KMS-11 (cell line): Measurements from ENCODE around the gene DPT.

ENCODE experiments used
- H2AFZ ChIP-seq: fragments of 200-600 bp; sonication (generic); 2 replicates; pipeline ENCODE4 v1.6.1; 2016; ENCODE audit warnings: antibody characterized with exemption, mixed run types, low read depth
- H3K27ac ChIP-seq: fragments of 200-600 bp; sonication (generic); 2 replicates; pipeline ENCODE4 v1.6.1; 2016; ENCODE audit warnings: mild to moderate bottlenecking, mixed run types
- H3K27me3 ChIP-seq: fragments of 200-600 bp; sonication (generic); 2 replicates; pipeline ENCODE4 v1.6.1; 2017; ENCODE audit warnings: mild to moderate bottlenecking, low read depth, mixed run types, moderate library complexity; ENCODE audit not compliant: insufficient read depth
- H3K36me3 ChIP-seq: fragments of 200-600 bp; sonication (generic); 2 replicates; pipeline ENCODE4 v1.6.1; 2017; ENCODE audit warnings: mild to moderate bottlenecking, mixed run types; ENCODE audit not compliant: insufficient read depth
- H3K4me1 ChIP-seq: fragments of 200-600 bp; sonication (generic); 2 replicates; pipeline ENCODE4 v1.6.1; 2016; ENCODE audit warnings: mild to moderate bottlenecking, low read depth, mixed run types; ENCODE audit not compliant: poor library complexity, severe bottlenecking
- H3K4me2 ChIP-seq: fragments of 200-600 bp; sonication (generic); 2 replicates; pipeline ENCODE4 v1.7.0; 2016; ENCODE audit warnings: mild to moderate bottlenecking, mixed run types
- H3K4me3 ChIP-seq: fragments of 200-600 bp; sonication (generic); IDR thresholded peaks from 2 replicates; pipeline ENCODE4 v1.6.1; 2017; ENCODE audit warnings: low read depth, low read length, mixed read lengths; ENCODE audit not compliant: insufficient read depth
- H3K79me2 ChIP-seq: fragments of 200-600 bp; sonication (generic); 2 replicates; pipeline ENCODE4 v1.6.1; 2016; ENCODE audit warnings: low read depth, mixed run types; ENCODE audit not compliant: insufficient read depth
- H3K9ac ChIP-seq: fragments of 200-600 bp; sonication (generic); 2 replicates; pipeline ENCODE4 v1.6.1; 2016; ENCODE audit warnings: mild to moderate bottlenecking, mixed run types
- H4K20me1 ChIP-seq: fragments of 200-600 bp; sonication (generic); 2 replicates; pipeline ENCODE4 v1.6.1; 2016; ENCODE audit warnings: mild to moderate bottlenecking, mixed run types; ENCODE audit not compliant: insufficient read depth
- TF ChIP-seq, protein P1 (sequence below): fragments of 200-600 bp; sonication (generic); conservative IDR thresholded peaks from 2 replicates; pipeline ENCODE4 v1.6.1; 2017; ENCODE audit warnings: low read depth, mild to moderate bottlenecking, antibody characterized with exemption, low read length, moderate library complexity, mixed read lengths

The DPT gene

DNA sequence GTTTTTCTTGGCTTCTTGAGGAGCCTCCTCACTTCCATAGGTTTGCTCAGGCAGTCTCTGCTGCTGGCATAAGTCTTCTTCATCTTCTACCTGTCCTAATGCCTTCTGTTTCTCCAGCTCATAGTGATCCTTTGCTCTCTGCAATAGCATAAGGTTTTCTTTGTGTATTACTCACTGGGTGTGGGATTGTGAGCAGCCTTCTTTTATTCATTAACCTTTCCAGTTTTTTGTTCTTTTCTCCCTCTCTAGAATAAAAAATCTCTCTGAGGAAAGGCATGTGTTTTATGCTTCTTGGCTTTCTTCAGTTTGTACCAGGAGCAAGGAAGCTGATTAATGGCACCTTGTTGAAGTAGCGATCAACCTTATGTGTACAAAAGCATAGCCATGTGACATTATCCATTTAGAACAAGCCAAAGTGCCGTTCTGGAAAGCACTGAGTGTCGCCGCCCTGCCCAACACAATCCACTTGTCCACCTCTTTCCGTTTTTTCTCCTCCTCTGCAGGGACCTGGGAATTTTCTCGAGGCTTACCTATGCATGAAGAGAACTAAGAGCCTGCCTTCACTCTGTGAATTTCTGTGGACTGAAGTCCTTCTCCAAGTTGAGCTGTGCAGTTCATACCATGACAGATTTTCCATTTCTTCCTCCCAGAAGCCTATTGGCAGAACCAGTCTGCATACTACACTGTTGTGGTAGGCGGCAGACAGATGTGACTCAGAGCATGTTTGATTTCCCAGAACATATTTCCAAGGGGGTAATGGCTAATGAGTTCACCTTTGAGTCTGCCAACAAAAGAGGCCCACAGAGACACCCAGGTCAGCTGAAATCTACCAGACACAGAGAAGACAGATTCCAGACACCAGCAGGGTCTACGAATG is 39.0 kb downstream of the DPT start:
- Histone ChIP-seq H3K9ac (no peak overlapping the region), H3K36me3 (no peaks in the 10 kb centered on the region), H3K4me1 (no peaks in the 10 kb centered on the region), H3K27me3 (no peaks in the 10 kb centered on the region), H3K4me2 (no peak overlapping the region), H3K4me3 (no peak overlapping the region), H3K27ac (no peak overlapping the region), H3K79me2 (no peaks in the 10 kb centered on the region), H2AFZ (no peak overlapping the region), H4K20me1 (no peaks in the 10 kb centered on the region)
- TF ChIP-seq, protein P1, sequence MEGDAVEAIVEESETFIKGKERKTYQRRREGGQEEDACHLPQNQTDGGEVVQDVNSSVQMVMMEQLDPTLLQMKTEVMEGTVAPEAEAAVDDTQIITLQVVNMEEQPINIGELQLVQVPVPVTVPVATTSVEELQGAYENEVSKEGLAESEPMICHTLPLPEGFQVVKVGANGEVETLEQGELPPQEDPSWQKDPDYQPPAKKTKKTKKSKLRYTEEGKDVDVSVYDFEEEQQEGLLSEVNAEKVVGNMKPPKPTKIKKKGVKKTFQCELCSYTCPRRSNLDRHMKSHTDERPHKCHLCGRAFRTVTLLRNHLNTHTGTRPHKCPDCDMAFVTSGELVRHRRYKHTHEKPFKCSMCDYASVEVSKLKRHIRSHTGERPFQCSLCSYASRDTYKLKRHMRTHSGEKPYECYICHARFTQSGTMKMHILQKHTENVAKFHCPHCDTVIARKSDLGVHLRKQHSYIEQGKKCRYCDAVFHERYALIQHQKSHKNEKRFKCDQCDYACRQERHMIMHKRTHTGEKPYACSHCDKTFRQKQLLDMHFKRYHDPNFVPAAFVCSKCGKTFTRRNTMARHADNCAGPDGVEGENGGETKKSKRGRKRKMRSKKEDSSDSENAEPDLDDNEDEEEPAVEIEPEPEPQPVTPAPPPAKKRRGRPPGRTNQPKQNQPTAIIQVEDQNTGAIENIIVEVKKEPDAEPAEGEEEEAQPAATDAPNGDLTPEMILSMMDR: no peak

DNA sequence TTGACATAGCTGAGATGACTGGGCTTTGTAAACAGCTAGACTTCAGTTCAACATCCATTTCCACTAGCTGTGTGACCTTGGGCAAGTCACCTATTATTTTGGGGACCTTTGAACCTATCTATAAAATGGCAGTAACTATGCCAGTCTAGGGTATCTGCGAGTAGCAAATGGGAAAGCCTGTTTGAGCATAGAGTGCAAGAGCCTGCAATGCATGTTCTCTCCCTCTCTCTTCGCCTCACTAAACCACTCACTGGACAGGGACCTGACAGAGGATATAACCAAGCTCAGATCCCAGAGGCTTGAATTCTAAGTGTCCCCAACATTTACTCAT is 39.7 kb downstream of the DPT start:
- H3K9ac ChIP-seq: no peak overlapping the region
- H3K79me2 ChIP-seq: no peaks in the 10 kb centered on the region
- H3K36me3 ChIP-seq: no peaks in the 10 kb centered on the region
- no peak overlapping the region for H3K4me3 ChIP-seq
- H3K4me1 ChIP-seq: no peaks in the 10 kb centered on the region
- no peak overlapping the region for H3K27ac ChIP-seq
- no peaks in the 10 kb centered on the region for H3K27me3 ChIP-seq
- TF ChIP-seq, protein P1: no peak
- no peak overlapping the region for H2AFZ ChIP-seq
- H4K20me1 ChIP-seq: no peaks in the 10 kb centered on the region
- no peak overlapping the region for H3K4me2 ChIP-seq

DNA sequence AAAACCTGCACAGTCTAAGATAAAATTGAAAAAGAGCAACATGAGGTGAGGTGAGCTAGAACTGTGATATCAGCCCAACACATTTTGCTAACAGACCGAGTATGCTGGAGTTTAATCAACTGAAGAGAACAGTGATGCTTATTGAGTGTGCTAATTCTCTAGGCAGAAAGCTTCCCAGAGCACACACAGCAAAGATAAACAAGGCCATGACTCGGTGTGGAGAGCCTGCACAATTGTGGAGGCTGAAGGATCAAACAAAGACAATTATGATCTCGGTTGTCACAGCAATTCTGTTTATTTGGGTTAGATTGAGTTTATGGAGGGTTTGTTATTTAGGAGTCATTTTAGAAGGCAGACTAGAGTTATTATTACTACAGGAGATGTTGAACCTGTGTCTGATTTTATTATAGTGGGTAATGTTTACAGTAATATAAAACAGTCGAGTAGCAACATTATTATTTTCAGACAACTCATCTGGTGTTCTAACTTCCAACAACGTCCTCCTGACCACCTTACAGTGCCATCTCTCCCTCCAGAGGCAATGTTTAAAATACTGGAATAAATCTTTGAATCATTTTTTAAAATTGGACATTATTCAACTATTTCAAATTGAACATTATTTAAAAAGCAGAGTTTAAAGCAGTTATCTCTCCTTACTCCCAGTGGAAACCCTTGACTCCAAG is 40.2 kb downstream of the DPT start:
- Histone ChIP-seq H3K4me1 (no peaks in the 10 kb centered on the region), H3K27ac (no peak overlapping the region)

DNA sequence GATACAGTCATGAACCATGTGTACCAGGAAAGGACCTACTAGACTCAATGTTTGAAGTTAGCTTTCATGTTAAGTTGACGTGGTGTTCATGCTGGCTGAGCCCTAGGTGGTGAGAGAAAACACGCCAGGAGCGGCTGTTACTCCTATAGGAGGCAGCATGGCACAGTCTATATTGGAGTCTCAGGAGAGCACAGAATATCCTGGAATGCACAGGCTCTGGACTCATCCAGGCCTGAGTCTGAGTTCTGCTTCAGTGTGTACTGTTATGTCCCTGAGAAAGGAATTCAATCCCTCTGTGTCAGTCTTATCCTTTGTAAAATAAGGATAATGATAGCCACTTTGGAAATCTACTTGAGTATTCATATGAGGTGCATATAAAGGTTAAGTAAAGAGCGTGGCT is 41.2 kb downstream of the DPT start:
- TF ChIP-seq, protein P1: no peak
- H3K27ac ChIP-seq: no peak overlapping the region
- no peak overlapping the region for H3K4me2 ChIP-seq
- H4K20me1 ChIP-seq: no peaks in the 10 kb centered on the region
- no peak overlapping the region for H3K9ac ChIP-seq
- no peaks in the 10 kb centered on the region for H3K36me3 ChIP-seq
- no peaks in the 10 kb centered on the region for H3K79me2 ChIP-seq
- no peaks in the 10 kb centered on the region for H3K4me1 ChIP-seq
- H3K27me3 ChIP-seq: no peaks in the 10 kb centered on the region
- no peak overlapping the region for H2AFZ ChIP-seq
- H3K4me3 ChIP-seq: no peak overlapping the region

More for the DNA sequence above, 40.2 kb downstream of the DPT start:
- no peaks in the 10 kb centered on the region for H3K27me3 ChIP-seq
- H3K79me2 ChIP-seq: no peaks in the 10 kb centered on the region
- no peaks in the 10 kb centered on the region for H3K36me3 ChIP-seq
- TF ChIP-seq, protein P1: no peak
- no peaks in the 10 kb centered on the region for H4K20me1 ChIP-seq
- no peak overlapping the region for H3K4me2 ChIP-seq
- H3K9ac ChIP-seq: no peak overlapping the region
- H2AFZ ChIP-seq: no peak overlapping the region
- H3K4me3 ChIP-seq: no peak overlapping the region
